GM12872 (cell line): ENCODE data around the gene PRKAA1.

ENCODE experiments used
- TF ChIP-seq, protein P1 (sequence below): IDR thresholded peaks from 3 replicates; pipeline ENCODE4 v1.5.1; 2011; ENCODE audit warnings: low read depth, mild to moderate bottlenecking, low read length, moderate library complexity; ENCODE audit not compliant: insufficient read depth

Gene PRKAA1

DNA sequence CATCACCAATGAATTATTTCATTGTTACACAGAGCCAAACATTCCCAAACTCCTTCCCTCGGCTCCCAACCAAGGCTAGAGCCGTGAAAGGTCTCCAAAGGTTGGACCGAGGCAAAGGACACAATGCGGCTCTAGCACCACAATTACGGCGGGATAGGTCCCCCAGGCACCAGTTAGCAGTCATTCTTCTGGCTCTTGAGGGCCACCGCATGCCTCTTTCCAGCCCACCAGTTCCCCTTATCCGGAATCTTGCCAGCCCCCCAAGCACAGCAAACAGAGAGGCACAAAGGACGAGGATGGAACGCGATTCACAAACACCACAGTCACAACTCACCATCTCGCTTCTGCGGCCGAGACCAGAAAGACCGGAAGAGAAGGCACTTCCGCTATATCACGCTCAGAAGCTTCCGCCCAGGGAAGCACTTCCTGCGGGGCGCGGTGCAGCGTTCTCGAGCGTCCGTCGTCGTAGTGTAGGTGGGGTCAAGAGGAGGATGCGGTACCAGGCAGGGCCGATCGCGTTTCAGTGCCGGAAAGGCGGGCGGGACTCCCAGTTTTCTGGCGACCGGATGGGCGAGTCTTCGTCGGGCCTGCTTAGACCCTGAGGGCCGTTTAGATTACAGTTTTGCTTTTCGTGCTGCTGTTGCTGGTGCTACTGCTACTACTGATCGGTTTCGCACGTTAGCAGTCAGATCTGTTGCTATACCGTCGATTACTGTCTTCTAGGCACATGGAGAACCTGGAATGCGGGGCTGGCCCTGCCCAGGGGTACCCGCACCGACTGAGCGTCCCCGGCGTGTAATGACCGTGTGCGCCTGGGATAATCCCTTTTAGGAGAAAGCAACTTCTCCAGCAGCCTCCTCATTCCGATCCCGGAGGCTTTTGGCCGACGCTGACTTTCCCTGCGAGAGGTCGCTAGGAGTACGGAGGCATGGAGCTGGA is 36.9 kb upstream of the PRKAA1 start, which contains the start of gene RPL37:
TSS of gene RPL37 (minus strand) at position 374 of the 939 bp plus-strand sequence. CDS start at position 337, 37 bp downstream.
- TF ChIP-seq, protein P1, sequence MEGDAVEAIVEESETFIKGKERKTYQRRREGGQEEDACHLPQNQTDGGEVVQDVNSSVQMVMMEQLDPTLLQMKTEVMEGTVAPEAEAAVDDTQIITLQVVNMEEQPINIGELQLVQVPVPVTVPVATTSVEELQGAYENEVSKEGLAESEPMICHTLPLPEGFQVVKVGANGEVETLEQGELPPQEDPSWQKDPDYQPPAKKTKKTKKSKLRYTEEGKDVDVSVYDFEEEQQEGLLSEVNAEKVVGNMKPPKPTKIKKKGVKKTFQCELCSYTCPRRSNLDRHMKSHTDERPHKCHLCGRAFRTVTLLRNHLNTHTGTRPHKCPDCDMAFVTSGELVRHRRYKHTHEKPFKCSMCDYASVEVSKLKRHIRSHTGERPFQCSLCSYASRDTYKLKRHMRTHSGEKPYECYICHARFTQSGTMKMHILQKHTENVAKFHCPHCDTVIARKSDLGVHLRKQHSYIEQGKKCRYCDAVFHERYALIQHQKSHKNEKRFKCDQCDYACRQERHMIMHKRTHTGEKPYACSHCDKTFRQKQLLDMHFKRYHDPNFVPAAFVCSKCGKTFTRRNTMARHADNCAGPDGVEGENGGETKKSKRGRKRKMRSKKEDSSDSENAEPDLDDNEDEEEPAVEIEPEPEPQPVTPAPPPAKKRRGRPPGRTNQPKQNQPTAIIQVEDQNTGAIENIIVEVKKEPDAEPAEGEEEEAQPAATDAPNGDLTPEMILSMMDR, result no peak

DNA sequence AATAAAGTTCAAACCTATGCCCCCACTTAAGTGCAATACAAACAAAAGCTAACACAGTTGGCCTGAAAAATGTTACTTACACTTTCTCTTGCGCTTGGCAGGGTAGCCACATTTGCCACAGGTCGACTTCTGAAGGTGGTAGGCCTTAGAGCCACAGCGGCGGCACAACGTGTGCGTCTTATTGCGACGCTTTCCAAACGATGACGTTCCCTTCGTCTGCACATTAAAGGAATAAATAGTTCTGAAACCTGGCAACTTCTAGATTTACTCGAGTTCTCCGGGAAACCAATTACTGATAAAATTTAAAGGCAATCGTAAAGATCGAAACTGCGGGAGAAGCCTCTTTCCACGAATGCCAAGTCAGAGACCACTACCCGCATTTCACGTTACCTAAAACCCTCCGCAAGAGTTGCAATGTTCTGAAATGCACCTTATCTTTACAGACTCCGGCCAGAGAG is 36.2 kb upstream of the PRKAA1 start:
- TF ChIP-seq, protein P1, result no peak

DNA sequence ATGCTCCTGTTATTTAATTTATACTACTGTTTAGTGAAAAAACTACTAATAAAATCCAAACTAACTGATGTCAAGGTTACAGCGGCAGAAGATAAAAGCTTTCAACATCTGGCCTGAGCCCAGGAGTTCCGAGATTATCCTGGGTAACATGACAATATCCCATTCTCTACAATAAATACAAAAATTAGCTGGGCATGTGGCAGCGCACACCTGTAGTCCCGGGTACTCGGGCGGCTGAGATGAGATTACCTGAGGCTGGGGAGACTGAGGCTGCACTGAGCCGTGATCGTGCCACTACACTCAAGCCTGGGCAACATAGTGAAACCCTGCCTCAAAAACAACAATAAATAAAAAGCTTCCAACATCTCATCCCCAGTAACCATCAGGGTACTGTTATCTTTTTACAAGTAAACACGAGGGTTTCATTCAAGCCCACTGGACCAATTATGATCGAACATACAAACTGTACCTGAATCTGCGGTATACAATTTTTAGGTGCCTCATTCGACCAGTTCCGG is 35.6 kb upstream of the PRKAA1 start:
- TF ChIP-seq, protein P1, result no peak

DNA sequence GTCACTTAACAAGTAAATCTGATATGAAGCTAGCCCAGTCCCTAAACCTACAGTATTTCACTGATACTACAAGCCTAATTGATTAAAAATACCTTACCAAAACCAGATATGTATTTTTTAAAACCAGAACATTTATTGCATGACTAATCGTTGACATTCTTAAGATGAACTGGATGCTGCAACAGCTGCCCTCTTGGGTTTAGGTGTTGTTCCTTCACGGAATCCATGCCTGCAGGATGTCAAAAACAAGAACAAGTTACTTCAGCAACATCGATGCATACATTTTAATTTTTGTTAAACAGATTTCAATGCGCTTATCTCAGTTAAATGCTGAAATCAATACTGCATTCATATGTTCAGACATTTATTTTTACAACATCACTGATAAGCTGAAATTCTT is 34.2 kb upstream of the PRKAA1 start:
- TF ChIP-seq, protein P1, result no peak

DNA sequence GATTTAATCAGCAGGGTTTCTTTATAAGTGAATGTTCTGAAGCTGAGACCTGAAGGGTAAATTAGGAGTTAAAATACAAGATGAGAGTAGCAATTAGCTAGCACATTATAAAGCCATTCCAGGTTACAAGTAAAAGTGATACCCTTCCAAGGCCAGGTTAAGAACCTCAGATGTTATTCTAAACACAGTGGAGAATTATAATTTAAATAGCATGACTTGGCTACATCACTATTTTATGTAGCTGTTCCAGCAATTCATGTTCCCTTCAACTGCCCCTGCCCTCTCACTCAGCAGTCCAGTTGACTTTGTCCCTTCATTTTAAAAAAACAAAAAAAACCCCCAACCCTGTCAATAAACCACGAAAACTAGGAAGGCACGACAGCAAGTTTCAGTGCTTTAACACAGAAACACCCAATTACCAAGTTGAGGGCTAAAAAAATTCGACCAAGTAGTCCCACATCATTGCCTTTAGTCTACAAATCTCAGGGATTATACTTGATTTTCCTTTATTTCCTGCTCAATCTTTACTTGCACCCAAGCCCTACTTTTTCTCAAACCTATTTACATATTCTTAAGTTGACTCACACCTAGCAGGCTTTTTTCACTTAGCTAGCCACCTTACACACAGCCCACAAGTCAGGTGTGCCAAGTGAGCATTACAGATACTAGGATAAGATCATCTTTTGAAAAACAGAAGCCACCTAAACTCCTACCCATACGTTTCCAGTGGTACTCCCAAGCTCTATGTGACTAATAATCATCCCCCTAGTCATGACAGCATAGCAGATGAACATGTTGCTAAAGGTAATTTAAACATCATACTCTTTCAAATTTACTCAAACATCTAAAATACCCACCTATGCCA is 33.4 kb upstream of the PRKAA1 start:
- TF ChIP-seq, protein P1, result no peak

DNA sequence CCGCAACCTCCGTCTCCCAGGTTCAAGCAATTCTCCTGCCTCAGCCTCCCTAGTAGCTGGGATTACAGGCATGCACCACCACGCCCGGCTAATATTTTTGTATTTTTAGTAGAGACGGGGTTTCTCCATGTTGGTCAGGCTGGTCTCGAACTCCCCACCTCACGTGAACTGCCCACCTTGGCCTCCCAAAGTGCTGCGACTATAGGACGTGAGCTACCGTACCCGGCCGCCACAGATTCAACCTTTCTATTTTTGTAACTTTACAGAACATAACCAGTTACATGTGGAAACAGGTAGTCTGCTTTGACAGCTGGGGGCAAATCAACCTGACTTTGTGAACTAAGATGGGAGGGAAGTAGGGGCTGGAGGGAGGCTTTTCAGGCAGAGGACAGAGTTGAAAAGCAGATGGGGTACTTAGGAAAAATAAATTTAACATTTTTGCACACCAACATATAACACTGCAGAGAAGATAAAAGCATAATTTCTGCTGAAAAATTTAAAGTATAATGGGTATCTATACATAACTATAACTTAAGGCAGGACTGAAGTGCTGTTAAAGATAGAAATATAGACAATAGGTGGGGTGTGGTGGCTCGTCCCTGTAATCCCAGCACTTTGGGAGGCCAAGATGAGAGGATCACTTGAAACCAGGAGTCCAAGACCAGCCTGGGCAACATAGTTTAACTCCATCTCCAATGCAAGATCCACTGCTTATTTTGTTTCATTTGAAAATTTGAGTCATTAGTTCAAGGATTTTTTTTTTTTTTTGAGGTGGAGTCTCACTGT is 31.8 kb upstream of the PRKAA1 start:
- TF ChIP-seq, protein P1, result no peak
